Measurements from ENCODE around the gene TBC1D7. TPM values are rescaled to one million over a fixed set of nuclear protein-coding genes. Genes with fewer than 3 reads are reported as not detected.

The TBC1D7 gene
- polyA plus RNA-seq, 1 experiment = 18.6 TPM

DNA sequence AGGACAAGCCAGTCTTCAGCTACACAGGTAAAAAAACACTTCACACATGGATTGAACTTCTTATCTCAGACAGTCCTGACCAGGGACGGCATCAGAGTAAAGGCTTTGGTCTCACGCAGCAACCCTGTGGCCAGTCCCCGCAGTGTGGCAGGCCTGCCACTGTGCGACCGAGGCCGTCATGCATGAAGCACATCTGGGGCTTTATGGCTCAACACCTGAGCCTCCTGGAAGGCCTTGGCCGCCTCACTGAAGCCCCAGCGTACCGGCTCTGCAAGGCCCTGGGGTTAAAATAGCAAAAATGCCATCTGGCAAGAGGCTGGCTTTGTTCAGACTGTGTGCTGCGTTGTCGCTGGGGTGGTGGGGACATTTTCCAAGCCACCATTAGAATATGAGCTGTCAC is 32.8 kb downstream of the TBC1D7 start:
- H3K36me3 ChIP-seq (ENCODE audit: control insufficient read depth, insufficient read depth, low read length) = peaks cover 11% of the 10 kb centered on the region; the same call in 1 of the 2 replicates
- ChIA-PET CTCF (no interaction called here), POLR2A (no interaction called here)
- TF ChIP-seq, protein P1, sequence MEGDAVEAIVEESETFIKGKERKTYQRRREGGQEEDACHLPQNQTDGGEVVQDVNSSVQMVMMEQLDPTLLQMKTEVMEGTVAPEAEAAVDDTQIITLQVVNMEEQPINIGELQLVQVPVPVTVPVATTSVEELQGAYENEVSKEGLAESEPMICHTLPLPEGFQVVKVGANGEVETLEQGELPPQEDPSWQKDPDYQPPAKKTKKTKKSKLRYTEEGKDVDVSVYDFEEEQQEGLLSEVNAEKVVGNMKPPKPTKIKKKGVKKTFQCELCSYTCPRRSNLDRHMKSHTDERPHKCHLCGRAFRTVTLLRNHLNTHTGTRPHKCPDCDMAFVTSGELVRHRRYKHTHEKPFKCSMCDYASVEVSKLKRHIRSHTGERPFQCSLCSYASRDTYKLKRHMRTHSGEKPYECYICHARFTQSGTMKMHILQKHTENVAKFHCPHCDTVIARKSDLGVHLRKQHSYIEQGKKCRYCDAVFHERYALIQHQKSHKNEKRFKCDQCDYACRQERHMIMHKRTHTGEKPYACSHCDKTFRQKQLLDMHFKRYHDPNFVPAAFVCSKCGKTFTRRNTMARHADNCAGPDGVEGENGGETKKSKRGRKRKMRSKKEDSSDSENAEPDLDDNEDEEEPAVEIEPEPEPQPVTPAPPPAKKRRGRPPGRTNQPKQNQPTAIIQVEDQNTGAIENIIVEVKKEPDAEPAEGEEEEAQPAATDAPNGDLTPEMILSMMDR (IDR thresholded peaks at IDR 0.05; ENCODE audit: insufficient read depth, low read depth, low read length) = no peak
- H3K27me3 ChIP-seq (ENCODE audit: control insufficient read depth, insufficient read depth, low read length) = no peaks in the 10 kb centered on the region
- H3K4me3 ChIP-seq (ENCODE audit: low read depth, low read length) = no peak overlapping the region
- no peak for DNase-seq (ENCODE audit: low read depth)

DNA sequence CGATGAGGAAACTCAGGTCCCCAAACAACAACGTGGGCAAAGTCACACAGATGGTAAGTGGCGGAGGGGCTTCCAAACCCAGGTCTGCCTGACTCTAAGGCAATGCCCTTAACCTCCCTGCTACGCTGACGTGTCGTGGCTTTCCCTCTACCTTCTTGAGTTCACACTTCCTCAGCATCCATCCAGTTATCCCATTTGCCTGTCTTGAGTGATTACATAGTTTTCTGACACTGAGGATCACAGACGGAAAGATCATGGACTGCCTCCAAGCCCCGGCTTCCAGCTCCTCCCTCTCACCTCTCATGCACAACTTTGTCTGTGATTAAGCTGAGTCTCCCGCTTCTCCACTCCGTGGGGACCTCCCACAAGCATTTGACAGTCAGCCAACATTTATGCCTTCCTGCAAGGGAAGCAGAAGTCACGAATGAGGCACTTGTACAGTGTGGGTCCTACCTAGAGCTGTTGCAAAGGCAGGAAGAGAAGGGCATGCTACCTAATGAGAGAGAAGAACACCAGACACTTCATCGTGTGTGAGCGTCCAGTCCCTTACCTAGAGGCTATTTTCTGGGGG is 33.8 kb downstream of the TBC1D7 start:
- CTCF ChIA-PET = no interaction called here

DNA sequence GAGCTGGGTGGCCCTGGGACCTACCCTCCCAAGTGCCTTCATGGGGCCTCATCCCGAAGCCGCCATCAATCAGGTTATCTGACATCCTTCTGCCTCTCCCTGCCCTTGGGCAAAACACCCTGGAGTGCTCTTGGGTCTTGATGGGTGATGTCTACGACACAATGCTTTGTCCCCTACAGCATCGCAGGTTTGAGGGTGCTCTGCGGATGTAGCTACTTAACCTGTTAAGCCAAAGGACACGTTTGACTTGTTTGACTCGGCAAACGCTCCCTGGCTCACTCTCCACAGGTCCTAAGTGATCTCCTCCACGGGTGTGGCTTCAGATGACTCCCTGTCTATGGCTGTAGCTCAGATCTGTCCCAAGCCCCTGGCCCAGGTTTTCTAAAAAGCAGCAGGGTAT is 35.6 kb downstream of the TBC1D7 start:
- H3K4me3 ChIP-seq (ENCODE audit: low read depth, low read length) = no peak overlapping the region
- POLR2A ChIA-PET = no interaction called here
- CTCF ChIA-PET = interaction anchor here (0.7 kb wide), 1 partner anchor 11 kb away, joined by 3 read pairs; no protein-coding TSS in a partner anchor
- TF ChIP-seq, protein P1 (IDR thresholded peaks at IDR 0.05; ENCODE audit: insufficient read depth, low read depth, low read length) = no peak
- no peaks in the 10 kb centered on the region for H3K27me3 ChIP-seq (ENCODE audit: control insufficient read depth, insufficient read depth, low read length)
- DNase-seq (ENCODE audit: low read depth) = no peak
- H3K36me3 ChIP-seq (ENCODE audit: control insufficient read depth, insufficient read depth, low read length) = peaks cover 7% of the 10 kb centered on the region; the same call in 1 of the 2 replicates

More for the DNA sequence above, 33.8 kb downstream of the TBC1D7 start:
- TF ChIP-seq, protein P1 (IDR thresholded peaks at IDR 0.05; ENCODE audit: insufficient read depth, low read depth, low read length) = no peak
- no peak for DNase-seq (ENCODE audit: low read depth)
- Histone ChIP-seq H3K36me3 (ENCODE audit: control insufficient read depth, insufficient read depth, low read length) (peaks cover 8% of the 10 kb centered on the region; the same call in 1 of the 2 replicates), H3K4me3 (ENCODE audit: low read depth, low read length) (no peak overlapping the region), H3K27me3 (ENCODE audit: control insufficient read depth, insufficient read depth, low read length) (no peaks in the 10 kb centered on the region)
- POLR2A ChIA-PET = no interaction called here

DNA sequence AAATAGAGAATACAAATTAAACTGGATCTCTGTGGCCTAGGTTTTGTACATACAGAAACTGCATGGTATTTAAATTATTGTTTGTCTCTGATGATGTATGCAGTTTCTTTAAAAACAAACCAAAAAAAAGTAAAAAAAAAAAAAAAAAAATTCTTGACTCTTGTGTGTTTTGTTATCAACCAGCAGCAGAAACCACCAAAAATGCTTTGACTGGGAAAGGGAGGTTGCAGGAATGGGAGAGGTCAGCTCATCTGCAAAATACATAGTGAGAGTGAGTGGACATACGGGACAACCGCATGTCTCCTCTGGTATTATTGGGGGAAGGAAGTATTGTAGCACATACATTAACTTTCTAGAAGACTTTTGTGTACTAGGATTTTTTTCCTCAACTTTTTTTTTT is 38.0 kb downstream of the TBC1D7 start:
- POLR2A ChIA-PET = interaction anchor here (0.7 kb wide), 1 partner anchor 222 kb away, joined by 3 read pairs; no protein-coding TSS in a partner anchor
- DNase-seq (ENCODE audit: low read depth) = no peak
- CTCF ChIA-PET = interaction anchor here (2.0 kb wide), 1 partner anchor 12 kb away, joined by 6 read pairs; no protein-coding TSS in a partner anchor

DNA sequence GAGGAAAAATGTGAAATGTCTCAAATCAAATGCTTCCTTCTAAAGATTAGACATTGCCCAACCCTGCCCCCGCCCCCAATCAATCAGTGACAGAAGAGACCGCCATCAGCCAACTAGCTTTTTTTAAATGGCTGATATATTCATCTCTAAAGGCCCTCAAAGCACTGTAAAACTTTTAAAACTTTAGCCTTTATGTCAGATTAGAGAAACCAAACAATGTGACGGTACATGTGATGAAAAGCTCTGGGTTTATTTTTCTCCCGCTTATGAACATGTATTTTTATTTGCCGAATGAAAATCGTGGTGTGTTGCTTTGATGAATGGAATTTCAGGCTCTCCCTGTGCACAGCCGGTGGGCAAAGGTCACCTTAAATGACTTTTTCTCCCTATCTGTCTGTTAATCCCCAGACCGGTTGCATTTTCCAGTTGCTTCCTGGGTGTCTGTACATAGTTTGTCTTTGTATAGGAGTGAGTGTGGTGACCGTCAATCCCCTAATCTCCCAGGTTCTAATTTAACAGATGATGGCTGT is 38.5 kb downstream of the TBC1D7 start:
- POLR2A ChIA-PET = interaction anchor here (0.7 kb wide), 1 partner anchor 222 kb away, joined by 3 read pairs; no protein-coding TSS in a partner anchor
- Histone ChIP-seq H3K4me3 (ENCODE audit: low read depth, low read length) (no peak overlapping the region), H3K36me3 (ENCODE audit: control insufficient read depth, insufficient read depth, low read length) (0 out of 2 replicates have a peak, but pooled peaks cover 4% of the 10 kb centered on the region), H3K27me3 (ENCODE audit: control insufficient read depth, insufficient read depth, low read length) (no peaks in the 10 kb centered on the region)
- DNase-seq (ENCODE audit: low read depth) = no peak
- CTCF ChIA-PET = interaction anchor here (2.0 kb wide), 1 partner anchor 12 kb away, joined by 6 read pairs; no protein-coding TSS in a partner anchor
- TF ChIP-seq, protein P1 (IDR thresholded peaks at IDR 0.05; ENCODE audit: insufficient read depth, low read depth, low read length) = no peak

More for the DNA sequence above, 38.0 kb downstream of the TBC1D7 start:
- H3K36me3 ChIP-seq (ENCODE audit: control insufficient read depth, insufficient read depth, low read length) = peaks cover 4% of the 10 kb centered on the region; the same call in 1 of the 2 replicates
- TF ChIP-seq, protein P1 (IDR thresholded peaks at IDR 0.05; ENCODE audit: insufficient read depth, low read depth, low read length) = no peak
- no peaks in the 10 kb centered on the region for H3K27me3 ChIP-seq (ENCODE audit: control insufficient read depth, insufficient read depth, low read length)
- no peak overlapping the region for H3K4me3 ChIP-seq (ENCODE audit: low read depth, low read length)

All from BJ (cell line).